SK-N-SH (cell line): ENCODE results near the gene NUMBL. TPM values are rescaled to one million over a fixed set of nuclear protein-coding genes. Genes with fewer than 3 reads are reported as not detected.

ENCODE experiments used
- CTCF ChIA-PET: fragments of 300-600, 350-600 bp; formaldehyde crosslinking; extraction: SDS; loops from one replicate; lab custom pipeline; 2021; lab: Yijun Ruan, JAX
- POLR2A ChIA-PET: fragments of 350-600 bp; sonication (Branson Sonifier 250); formaldehyde crosslinking; extraction: SDS; loops from one replicate; lab custom pipeline; 2020; ENCODE audit warnings: antibody characterized with exemption, inconsistent platforms; lab: Yijun Ruan, JAX
- DNase-seq: peaks from one replicate; pipeline ENCODE4 v3.0.0; 2012
- H2AFZ ChIP-seq: fragments of 200-600 bp; sonication (generic); 2 replicates; pipeline ENCODE4 v1.8.1; 2016; ENCODE audit warnings: antibody characterized with exemption, mild to moderate bottlenecking, low read depth
- H3F3A ChIP-seq: fragments of 200-600 bp; sonication (generic); replicated peaks from 2 replicates; pipeline ENCODE3; 2016; ENCODE audit warnings: antibody characterized with exemption, mild to moderate bottlenecking; ENCODE audit not compliant: insufficient read depth
- H3K27ac ChIP-seq, 2 experiments: fragments of 200-500 bp in 1 of 2; fragments of 200-600 bp in 1 of 2; sonication (Bioruptor generic) in 1 of 2; sonication (generic), shearing (Covaris generic) in 1 of 2; 2 replicates each; pipeline versions ENCODE4 v1.5.1 to v1.6.1; 2014 to 2016; ENCODE audit warnings: low read depth in 2 of 2, inconsistent platforms in 1 of 2, low read length in 1 of 2, mild to moderate bottlenecking in 1 of 2, mixed read lengths in 1 of 2
- H3K27me3 ChIP-seq: fragments of 200-600 bp; sonication (generic), shearing (Covaris generic); 2 replicates; pipeline ENCODE4 v1.6.1; 2016; ENCODE audit warnings: mixed run types; ENCODE audit not compliant: insufficient read depth
- H3K36me3 ChIP-seq, 2 experiments: fragments of 200-500 bp in 1 of 2; fragments of 200-600 bp in 1 of 2; sonication (Bioruptor generic) in 1 of 2; sonication (generic) in 1 of 2; replicated peaks in 1 of 2; 2 replicates each; pipeline versions ENCODE3 to v1.5.1; 2014 to 2016; ENCODE audit warnings: low read length in 1 of 2, mild to moderate bottlenecking in 1 of 2; ENCODE audit not compliant: insufficient read depth in 2 of 2, control insufficient read depth in 1 of 2
- H3K4me1 ChIP-seq, 2 experiments: fragments of 200-500 bp in 1 of 2; fragments of 200-600 bp in 1 of 2; sonication (Bioruptor generic) in 1 of 2; sonication (generic), shearing (Covaris generic) in 1 of 2; 2 replicates each; pipeline versions ENCODE4 v1.5.1 to v1.6.1; 2014 to 2016; ENCODE audit warnings: low read depth in 1 of 2, low read length in 1 of 2, mixed run types in 1 of 2; ENCODE audit not compliant: insufficient read depth in 2 of 2, control insufficient read depth in 1 of 2
- H3K4me2 ChIP-seq: fragments of 200-600 bp; sonication (generic), shearing (Covaris generic); 2 replicates; pipeline ENCODE4 v1.6.1; 2017; ENCODE audit warnings: mixed run types
- H3K4me3 ChIP-seq, 2 experiments: fragments of 200-500 bp in 1 of 2; fragments of 200-600 bp in 1 of 2; sonication (Bioruptor generic) in 1 of 2; sonication (generic), shearing (Covaris generic) in 1 of 2; 2 replicates each; pipeline versions ENCODE4 v1.5.1 to v1.8.1; 2014 to 2016; ENCODE audit warnings: low read depth in 2 of 2, inconsistent platforms in 1 of 2, low read length in 1 of 2, mild to moderate bottlenecking in 1 of 2, mixed read lengths in 1 of 2, moderate library complexity in 1 of 2
- H3K79me2 ChIP-seq: fragments of 200-600 bp; sonication (generic); 2 replicates; pipeline ENCODE4 v1.8.1; 2017; ENCODE audit warnings: mild to moderate bottlenecking; ENCODE audit not compliant: insufficient read depth
- H3K9ac ChIP-seq: fragments of 200-600 bp; sonication (generic); 2 replicates; pipeline ENCODE4 v1.6.1; 2017; ENCODE audit warnings: mixed run types
- H3K9me2 ChIP-seq: fragments of 200-600 bp; sonication (generic); 2 replicates; pipeline ENCODE4 v1.6.1; 2017; ENCODE audit warnings: mixed run types
- H3K9me3 ChIP-seq: fragments of 200-600 bp; sonication (generic); 2 replicates; pipeline ENCODE4 v1.6.1; 2017; ENCODE audit warnings: mixed run types, mild to moderate bottlenecking, moderate library complexity
- H4K20me1 ChIP-seq: fragments of 200-600 bp; sonication (generic); 2 replicates; pipeline ENCODE4 v1.6.1; 2017; ENCODE audit warnings: mild to moderate bottlenecking, mixed run types; ENCODE audit not compliant: insufficient read depth
- CHD2 ChIP-seq: fragments of 150-350 bp; IDR thresholded peaks from 2 replicates; pipeline ENCODE4 v1.6.1; 2018; ENCODE audit warnings: low read length; ENCODE audit not compliant: partially characterized antibody
- CTCF ChIP-seq: fragments of 200-600 bp; sonication (generic); IDR thresholded peaks from 2 replicates; pipeline ENCODE4 v1.6.1; 2017; ENCODE audit warnings: antibody characterized with exemption, mild to moderate bottlenecking, moderate library complexity
- ELF1 ChIP-seq: IDR thresholded peaks from 2 replicates; pipeline ENCODE4 v1.4.0; 2012
- EP300 ChIP-seq, 2 experiments: IDR thresholded peaks; 2 replicates each; pipeline versions ENCODE4 v1.4.0 to v1.6.1; 2012; ENCODE audit warnings: borderline replicate concordance in 1 of 2, low read depth in 1 of 2, low read length in 1 of 2
- IRF3 ChIP-seq: fragments of 150-350 bp; IDR thresholded peaks from 2 replicates; pipeline ENCODE4 v1.6.1; 2016; ENCODE audit warnings: mild to moderate bottlenecking, low read depth, low read length
- RXRA ChIP-seq: IDR thresholded peaks from 2 replicates; pipeline ENCODE4 v1.4.0; 2012; ENCODE audit warnings: low read depth, mild to moderate bottlenecking, borderline replicate concordance
- USF1 ChIP-seq: IDR thresholded peaks from 2 replicates; pipeline ENCODE4 v1.4.0; 2012; ENCODE audit warnings: low read depth, borderline replicate concordance
- YY1 ChIP-seq: IDR thresholded peaks from 2 replicates; pipeline ENCODE4 v1.4.0; 2012; ENCODE audit warnings: low read depth, mild to moderate bottlenecking
- ZBTB33 ChIP-seq: IDR thresholded peaks from 2 replicates; pipeline ENCODE4 v1.4.0; 2012; ENCODE audit warnings: low read depth, borderline replicate concordance
- WGBS: methylation state at CpG from one replicate; pipeline ENCODE4 v1.1.6; 2017; ENCODE audit warnings: low lambda C conversion rate; 5-methylcytosine and 5-hydroxymethylcytosine counted together
- polyA plus RNA-seq, 3 experiments: library from polyadenylated mRNA; depleted of rRNA; stranded (reverse); fragments of >200 nt; gene quantifications; 2 replicates each; pipeline ENCODE4 v1.2.3, GENCODE V29; 2012

NUMBL gene
- polyA plus RNA-seq, 1 of the 3 experiments (the other 2 are of a cell fraction), result 54.6 TPM

GRCh38 chr19:40724315-40724714, 33.9 kb upstream of the NUMBL start (continued):
- no peak for TF ChIP-seq CHD2
- no peak for TF ChIP-seq RXRA

- CTCF ChIA-PET, result no interaction called here
Observed at GRCh38 chr19:40723661-40724254, 33.3 kb upstream of the NUMBL start.

More at GRCh38 chr19:40723661-40724254, 33.3 kb upstream of the NUMBL start:
- POLR2A ChIA-PET, result no interaction called here
- no peak overlapping the region for H3K4me2 ChIP-seq
- peaks cover 7% of the 10 kb centered on the region; the same call in 1 of the 2 replicates for H4K20me1 ChIP-seq
- WGBS, result 93% methylated on average over 5 of the region's 5 CpGs
- TF ChIP-seq ELF1, result no peak
- TF ChIP-seq USF1, result no peak
- no peak for TF ChIP-seq EP300 (IDR thresholded peaks at IDR 0.05; ENCODE audit: borderline replicate concordance in 1 of 2, low read depth in 1 of 2, low read length in 1 of 2)
- TF ChIP-seq ZBTB33, result no peak
- TF ChIP-seq YY1, result no peak
- TF ChIP-seq CTCF, result no peak
- no peak for TF ChIP-seq IRF3
- peaks cover 0 to 38% of the 10 kb centered on the region in 2 experiments for H3K36me3 ChIP-seq
- H3K79me2 ChIP-seq, result peaks cover 63% of the 10 kb centered on the region
- no peak for DNase-seq
- peaks cover 0 to 7% of the 10 kb centered on the region in 2 experiments; a peak in 1 of 4 replicates for H3K4me1 ChIP-seq
- no peak overlapping the region for H3K9ac ChIP-seq
- H3K27ac ChIP-seq, result no peak overlapping the region
- H3K4me3 ChIP-seq, result no peak overlapping the region
- no peaks in the 10 kb centered on the region for H3F3A ChIP-seq
- H3K27me3 ChIP-seq, result no peaks in the 10 kb centered on the region
- no peaks in the 10 kb centered on the region for H3K9me2 ChIP-seq
- H2AFZ ChIP-seq, result no peak overlapping the region
- no peaks in the 10 kb centered on the region for H3K9me3 ChIP-seq
